OCI-LY7 (cell line): ENCODE measurements around the gene LPIN1. TPM values are rescaled to one million over a fixed set of nuclear protein-coding genes. Genes with fewer than 3 reads are reported as not detected.

Source experiments
- BruUV-seq: library from RNA; stranded (reverse); fragments of 400-500 nt; replicated peaks from 2 replicates; lab custom pipeline; 2021; lab: Mats Ljungman, UMichigan
- CTCF ChIA-PET: fragments of 300-600 bp; sonication (Branson Sonifier 250); formaldehyde crosslinking; loops from one replicate; lab custom pipeline; 2022; ENCODE audit warnings: antibody characterized with exemption; ENCODE audit not compliant: unreplicated experiment; lab: Charles Lee
- POLR2A ChIA-PET: fragments of 300-600 bp; sonication (Branson Sonifier 250); formaldehyde crosslinking; loops from one replicate; lab custom pipeline; 2022; ENCODE audit warnings: antibody characterized with exemption; lab: Charles Lee
- DNase-seq: peaks from one replicate; pipeline ENCODE4 v3.0.0-alpha.2; 2015; ENCODE audit warnings: low spot score
- H2AFZ ChIP-seq: fragments of 200-600 bp; sonication (generic), shearing (Covaris generic); 2 replicates; pipeline ENCODE4 v1.6.1; 2014; ENCODE audit warnings: mild to moderate bottlenecking, antibody characterized with exemption, low read length, moderate library complexity
- H3K27ac ChIP-seq: fragments of 200-600 bp; sonication (generic); 2 replicates; pipeline ENCODE4 v1.5.1; 2014; ENCODE audit warnings: mixed run types, low read depth, mild to moderate bottlenecking, moderate library complexity, low read length, inconsistent platforms; ENCODE audit not compliant: poor library complexity, severe bottlenecking
- H3K36me3 ChIP-seq: fragments of 200-600 bp; sonication (generic); 2 replicates; pipeline ENCODE4 v1.6.1; 2014; ENCODE audit warnings: mild to moderate bottlenecking, antibody characterized with exemption, low read length, moderate library complexity, mixed read lengths; ENCODE audit not compliant: insufficient read depth
- H3K4me1 ChIP-seq: fragments of 200-600 bp; sonication (generic); 2 replicates; pipeline ENCODE4 v1.5.1; 2014; ENCODE audit warnings: mild to moderate bottlenecking, low read length; ENCODE audit not compliant: insufficient read depth, poor library complexity, severe bottlenecking
- H3K4me2 ChIP-seq: fragments of 200-600 bp; sonication (generic); 2 replicates; pipeline ENCODE4 v1.6.1; 2014; ENCODE audit warnings: mild to moderate bottlenecking, low read length
- H3K4me3 ChIP-seq: fragments of 200-600 bp; sonication (generic); 2 replicates; pipeline ENCODE4 v1.5.1; 2014; ENCODE audit warnings: mild to moderate bottlenecking, low read depth, low read length; ENCODE audit not compliant: poor library complexity, severe bottlenecking
- H3K79me2 ChIP-seq: fragments of 200-600 bp; sonication (generic); 2 replicates; pipeline ENCODE4 v1.6.1; 2016; ENCODE audit warnings: low read depth, mild to moderate bottlenecking, low read length, moderate library complexity, mixed read lengths; ENCODE audit not compliant: insufficient read depth
- H3K9me2 ChIP-seq: fragments of 200-600 bp; sonication (generic); 2 replicates; pipeline ENCODE4 v1.6.1; 2016; ENCODE audit warnings: mild to moderate bottlenecking, low read length, mixed read lengths; ENCODE audit not compliant: insufficient read depth
- H3K9me3 ChIP-seq: fragments of 200-600 bp; sonication (generic); 2 replicates; pipeline ENCODE4 v1.6.1; 2014; ENCODE audit warnings: mild to moderate bottlenecking, mixed run types, low read length, mixed read lengths
- H4K20me1 ChIP-seq: fragments of 200-600 bp; sonication (generic); 2 replicates; pipeline ENCODE4 v1.6.1; 2014; ENCODE audit warnings: mild to moderate bottlenecking, antibody characterized with exemption, low read length, moderate library complexity, mixed read lengths; ENCODE audit not compliant: insufficient read depth
- EZH2phosphoT487 ChIP-seq: fragments of 200-600 bp; sonication (generic); IDR thresholded peaks from 2 replicates; pipeline ENCODE4 v1.6.1; 2018; ENCODE audit warnings: low read depth, borderline replicate concordance, mild to moderate bottlenecking, mixed run types, antibody characterized with exemption, low read length, moderate library complexity, mixed read lengths
- intact Hi-C: fragments of 100-400 bp; cut with micrococcal nuclease; formaldehyde crosslinking; loops from one replicate; pipeline ENCODE4 v1.10.0; 2022; ENCODE audit not compliant: unreplicated experiment
- total RNA-seq, 2 experiments: library from RNA; depleted of rRNA in 1 of 2; stranded (reverse); fragments of >200 nt in 1 of 2; shearing (Covaris generic) in 1 of 2; gene quantifications; 2 replicates each; pipeline ENCODE4 v1.2.3, GENCODE V29; 2014 to 2022
- TF ChIP-seq, protein P1 (sequence below): fragments of 200-600 bp; sonication (generic); conservative IDR thresholded peaks from 2 replicates; pipeline ENCODE4 v1.5.1; 2014; ENCODE audit warnings: mild to moderate bottlenecking, antibody characterized with exemption, low read length, moderate library complexity, mixed read lengths

LPIN1 gene
- total RNA-seq, 2 experiments from 2014 or later = 56.9 to 70.2 TPM

DNA sequence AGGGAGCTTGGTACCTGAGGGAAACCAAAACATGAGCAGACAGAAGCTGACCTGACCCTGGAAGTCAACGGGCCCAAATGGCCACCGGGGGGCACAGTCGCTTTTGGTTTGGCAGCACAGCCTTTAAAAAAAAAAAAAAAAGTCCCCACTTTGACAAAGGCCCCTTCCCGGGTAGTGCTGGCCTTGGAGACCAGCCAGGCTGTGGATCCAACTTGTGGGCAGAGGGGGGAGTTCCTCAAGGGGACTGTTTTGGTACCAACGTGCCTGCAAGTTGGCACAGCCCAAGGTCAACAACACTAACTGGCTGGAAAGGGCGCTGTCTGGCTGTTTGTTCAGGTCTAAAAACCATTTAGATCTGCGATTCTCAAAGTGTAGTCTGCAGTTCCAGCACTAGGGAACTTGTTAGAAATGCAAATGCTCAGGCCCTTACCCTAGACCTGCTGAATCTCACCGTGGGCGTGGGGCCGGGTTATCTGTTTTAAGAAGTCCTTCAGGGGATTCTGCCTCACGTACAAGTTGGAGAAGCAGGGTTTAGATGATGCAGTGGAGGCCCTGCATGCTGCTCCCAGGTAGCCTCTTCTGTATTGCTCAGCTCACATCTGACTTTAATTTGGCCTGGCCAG, 83.0 kb downstream of the LPIN1 start:
- Histone ChIP-seq H3K4me3 (peak overlapping the region; percentile 46), H2AFZ (peak overlapping the region; percentile 69), H3K9me3 (peaks cover 5% of the 10 kb centered on the region; the same call in 1 of the 2 replicates), H4K20me1 (no peaks in the 10 kb centered on the region), H3K4me1 (peaks cover 55% of the 10 kb centered on the region), H3K36me3 (peaks cover 36% of the 10 kb centered on the region), H3K9me2 (no peaks in the 10 kb centered on the region), H3K79me2 (no peaks in the 10 kb centered on the region), H3K4me2 (peak overlapping the region; percentile 78), H3K27ac (peak overlapping the region; percentile 81)
- TF ChIP-seq, protein P1, sequence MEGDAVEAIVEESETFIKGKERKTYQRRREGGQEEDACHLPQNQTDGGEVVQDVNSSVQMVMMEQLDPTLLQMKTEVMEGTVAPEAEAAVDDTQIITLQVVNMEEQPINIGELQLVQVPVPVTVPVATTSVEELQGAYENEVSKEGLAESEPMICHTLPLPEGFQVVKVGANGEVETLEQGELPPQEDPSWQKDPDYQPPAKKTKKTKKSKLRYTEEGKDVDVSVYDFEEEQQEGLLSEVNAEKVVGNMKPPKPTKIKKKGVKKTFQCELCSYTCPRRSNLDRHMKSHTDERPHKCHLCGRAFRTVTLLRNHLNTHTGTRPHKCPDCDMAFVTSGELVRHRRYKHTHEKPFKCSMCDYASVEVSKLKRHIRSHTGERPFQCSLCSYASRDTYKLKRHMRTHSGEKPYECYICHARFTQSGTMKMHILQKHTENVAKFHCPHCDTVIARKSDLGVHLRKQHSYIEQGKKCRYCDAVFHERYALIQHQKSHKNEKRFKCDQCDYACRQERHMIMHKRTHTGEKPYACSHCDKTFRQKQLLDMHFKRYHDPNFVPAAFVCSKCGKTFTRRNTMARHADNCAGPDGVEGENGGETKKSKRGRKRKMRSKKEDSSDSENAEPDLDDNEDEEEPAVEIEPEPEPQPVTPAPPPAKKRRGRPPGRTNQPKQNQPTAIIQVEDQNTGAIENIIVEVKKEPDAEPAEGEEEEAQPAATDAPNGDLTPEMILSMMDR = peak; percentile 90
- TF ChIP-seq EZH2phosphoT487 = no peak
- BruUV-seq = no TSS peak
- peak; percentile 86 for DNase-seq
- POLR2A ChIA-PET = interaction anchor here (0.6 to 2.0 kb wide), 5 partner anchors 203 to 552 kb away, joined by 3 to 5 read pairs (median 3); no protein-coding TSS in a partner anchor
- intact Hi-C loops = loop anchor here (1.0 to 10.0 kb wide), 7 partner anchors 219 to 1177 kb away; partner anchors contain the start of gene TRIB2
- CTCF ChIA-PET = interaction anchor here (0.7 to 1.4 kb wide), 2 partner anchors 219 to 613 kb away, joined by 3 read pairs; no protein-coding TSS in a partner anchor

DNA sequence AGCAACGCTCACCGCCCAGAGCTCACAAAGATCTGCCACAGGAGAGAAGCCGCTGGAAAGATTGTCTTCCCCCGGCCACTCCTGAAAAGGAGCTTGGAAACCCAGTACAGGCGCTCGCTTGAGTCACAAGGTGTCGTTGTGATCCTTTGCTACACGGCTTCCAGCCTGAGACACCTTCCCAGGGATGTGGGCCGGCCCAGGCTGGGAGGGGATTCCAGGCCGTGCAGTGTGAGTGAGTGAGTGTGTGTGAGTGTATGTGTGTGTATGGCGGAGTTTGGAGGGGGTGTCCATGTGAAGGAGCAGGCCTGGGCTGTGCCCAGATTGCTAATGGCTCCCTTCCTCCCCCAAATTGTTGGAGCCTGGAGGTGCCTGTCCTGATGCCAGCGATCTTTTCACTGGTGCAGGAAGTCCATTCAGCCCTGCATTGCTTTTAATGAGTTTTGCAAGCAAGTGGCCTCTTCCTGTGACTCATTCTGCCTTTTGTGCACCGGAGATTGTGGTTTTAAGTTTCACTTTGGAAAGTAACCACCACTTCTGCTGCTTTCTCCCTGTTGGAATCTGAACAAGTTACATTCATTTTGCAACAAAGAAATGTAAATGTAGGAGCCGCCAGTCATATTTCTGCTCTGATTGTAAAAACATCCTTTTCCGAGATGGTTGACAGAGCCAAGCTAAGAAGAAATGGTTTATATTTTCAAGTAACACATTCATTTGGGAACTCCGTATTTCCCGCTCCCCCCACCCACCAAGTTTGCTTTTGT, 83.7 kb downstream of the LPIN1 start:
- ChIA-PET CTCF (interaction anchor here (1.4 kb wide), 1 partner anchor 219 kb away, joined by 3 read pairs; no protein-coding TSS in a partner anchor), POLR2A (interaction anchor here (0.6 to 2.0 kb wide), 4 partner anchors 215 to 551 kb away, joined by 3 to 5 read pairs (median 3); no protein-coding TSS in a partner anchor)
- peak overlapping the region; percentile 69 for H2AFZ ChIP-seq
- BruUV-seq = no TSS peak
- H3K4me2 ChIP-seq = peak overlapping the region; percentile 78
- no peaks in the 10 kb centered on the region for H4K20me1 ChIP-seq
- H3K27ac ChIP-seq = peak overlapping the region; percentile 81
- peaks cover 9% of the 10 kb centered on the region; the same call in 1 of the 2 replicates for H3K9me3 ChIP-seq
- TF ChIP-seq, protein P1 = no peak
- TF ChIP-seq EZH2phosphoT487 = no peak
- intact Hi-C loops = loop anchor here (1.0 to 10.0 kb wide), 9 partner anchors 33 to 1177 kb away; partner anchors contain the start of gene TRIB2
- H3K79me2 ChIP-seq = no peaks in the 10 kb centered on the region
- H3K36me3 ChIP-seq = peaks cover 33% of the 10 kb centered on the region
- H3K4me3 ChIP-seq = peak overlapping the region; percentile 46
- H3K4me1 ChIP-seq = peaks cover 55% of the 10 kb centered on the region
- DNase-seq = peak; percentile 83
- no peaks in the 10 kb centered on the region for H3K9me2 ChIP-seq
